Pulmonary artery endothelial cell (primary cell): ENCODE results near the gene CLEC19A. TPM values are rescaled to one million over a fixed set of nuclear protein-coding genes. Genes with fewer than 3 reads are reported as not detected.

Source experiments
- DNase-seq: peaks from one replicate; pipeline ENCODE4 v3.0.0-alpha.2; 2011; ENCODE audit warnings: low read depth, low spot score
- total RNA-seq: library from RNA; depleted of rRNA; stranded (reverse); fragments of >200 nt; gene quantifications from 2 replicates; pipeline ENCODE4 v1.2.3, GENCODE V29; 2014

CLEC19A gene
- total RNA-seq, 1 donor from 2014 or later, result not detected

GRCh38 chr16:19323596-19323995 lies 38.1 kb downstream of the CLEC19A start:
- DNase-seq, result no peak

- no peak for DNase-seq
These were observed 42.8 kb downstream of the CLEC19A start for GRCh38 chr16:19328364-19328763.

- DNase-seq, result no peak
These were observed 44.4 kb downstream of the CLEC19A start for GRCh38 chr16:19329932-19330331.

DNA sequence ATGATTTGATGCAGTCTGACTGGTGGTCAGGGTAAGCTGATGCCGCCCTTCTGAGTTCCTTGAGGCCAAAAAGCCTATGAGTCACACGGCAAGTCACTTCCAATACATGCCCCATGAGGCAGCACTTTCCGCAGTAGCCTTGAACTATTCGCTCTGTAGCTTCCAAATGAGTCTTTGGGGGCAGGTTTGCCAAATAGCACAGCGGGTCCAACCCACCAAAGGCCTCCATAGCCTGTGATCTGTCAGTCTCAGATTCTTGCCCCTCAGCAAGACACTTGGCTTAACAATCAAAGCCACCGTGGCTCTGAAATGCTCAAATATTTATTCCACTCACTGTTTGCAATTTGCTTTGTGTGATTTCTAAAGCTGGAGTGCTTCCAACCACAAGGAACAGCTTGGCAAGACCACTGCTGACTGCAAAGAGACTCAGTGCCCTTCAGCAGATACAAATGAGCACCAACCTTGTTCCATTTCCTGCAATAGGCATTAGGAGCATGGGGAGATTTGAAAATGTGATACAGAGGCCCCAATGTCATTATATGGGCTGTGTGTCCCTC lies 45.4 kb downstream of the CLEC19A start:
- no peak for DNase-seq

DNA sequence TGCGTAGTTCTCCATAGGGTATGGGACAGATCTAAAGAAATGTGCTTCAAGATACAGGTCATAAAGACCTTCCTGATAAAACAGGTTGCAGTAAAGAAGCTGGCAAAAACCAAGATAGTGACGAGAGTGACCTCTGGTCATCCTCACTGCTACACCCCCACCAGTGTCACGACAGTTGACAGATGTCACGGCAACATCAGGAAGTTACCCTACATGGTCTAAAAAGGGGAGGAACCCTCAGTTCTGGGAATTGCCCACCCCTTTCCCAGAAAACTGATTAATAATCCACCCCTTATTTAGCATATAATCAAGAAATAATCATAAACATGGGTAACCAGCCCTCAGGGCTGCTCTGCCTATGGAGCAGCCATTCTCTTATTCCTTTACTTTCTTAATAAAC lies 46.3 kb downstream of the CLEC19A start:
- no peak for DNase-seq

GRCh38 chr16:19338335-19338734 lies 52.8 kb downstream of the CLEC19A start:
- no peak for DNase-seq

GRCh38 chr16:19344224-19344801 lies 58.8 kb downstream of the CLEC19A start:
- no peak for DNase-seq

GRCh38 chr16:19344980-19345379 lies 59.4 kb downstream of the CLEC19A start:
- no peak for DNase-seq

DNA sequence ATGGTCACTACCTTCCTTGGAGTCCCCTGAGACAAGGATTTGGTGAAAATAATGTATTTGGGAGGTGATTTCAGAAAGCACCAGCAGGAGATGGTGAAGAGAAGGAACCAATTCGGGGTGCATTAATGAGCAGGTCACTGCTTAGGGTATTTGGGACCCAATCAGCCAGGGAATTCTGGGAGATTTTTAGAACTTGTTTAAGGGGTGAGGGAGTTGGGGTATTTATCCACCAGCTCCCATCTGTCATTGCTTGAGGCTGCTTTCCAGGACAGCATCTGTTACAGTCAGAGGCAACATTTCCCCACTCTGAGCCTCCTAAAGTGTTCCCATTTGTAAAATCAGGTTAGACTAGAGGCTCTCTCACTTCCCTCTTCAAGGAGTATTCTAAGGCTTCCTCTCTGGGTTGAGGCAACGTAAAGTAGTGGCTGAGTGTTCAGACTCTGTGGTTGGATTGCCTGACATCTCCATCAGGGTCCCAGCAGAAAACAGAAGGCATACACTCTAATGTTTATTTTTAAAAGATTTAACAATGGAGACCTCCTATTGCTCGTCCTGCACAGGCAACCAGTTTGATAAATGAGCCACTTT lies 60.9 kb downstream of the CLEC19A start:
- DNase-seq, result no peak

- no peak for DNase-seq
These were observed 62.6 kb downstream of the CLEC19A start for GRCh38 chr16:19348125-19348524.

DNA sequence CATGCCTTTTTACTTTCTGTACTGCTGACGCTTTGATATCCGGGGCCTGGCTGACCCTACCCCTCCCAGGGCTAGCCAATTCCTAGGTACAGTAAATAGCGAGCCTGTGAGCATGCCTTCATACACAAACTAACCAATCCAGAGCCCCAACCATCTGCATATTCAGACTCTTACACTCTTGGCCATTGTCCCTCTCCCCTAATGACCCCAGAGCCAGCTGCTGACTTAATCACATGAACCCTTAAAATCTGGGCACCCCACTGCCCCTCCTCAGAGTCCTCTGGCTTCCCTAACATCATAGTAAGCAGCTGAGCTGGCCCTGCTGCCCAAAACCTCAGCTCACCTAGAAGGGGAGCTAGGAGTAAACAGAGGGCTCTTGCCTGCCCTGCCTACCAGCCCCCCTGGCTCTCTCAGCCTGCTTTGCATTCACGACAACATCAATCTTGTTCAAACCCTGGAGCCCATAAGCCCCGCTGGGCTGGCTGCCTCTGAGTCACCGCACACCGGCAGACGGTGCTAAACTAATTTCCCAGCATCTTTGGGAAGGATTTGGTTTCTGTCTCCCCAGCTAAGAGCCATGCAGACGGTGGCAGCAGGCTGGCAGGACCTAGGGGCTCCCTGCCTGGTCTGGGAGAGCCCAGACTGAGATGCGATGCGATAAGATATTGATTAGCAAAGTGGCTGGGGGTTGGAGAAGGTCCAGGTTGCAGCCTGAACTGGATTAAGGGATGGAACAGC lies 63.2 kb downstream of the CLEC19A start:
- DNase-seq, result no peak

DNA sequence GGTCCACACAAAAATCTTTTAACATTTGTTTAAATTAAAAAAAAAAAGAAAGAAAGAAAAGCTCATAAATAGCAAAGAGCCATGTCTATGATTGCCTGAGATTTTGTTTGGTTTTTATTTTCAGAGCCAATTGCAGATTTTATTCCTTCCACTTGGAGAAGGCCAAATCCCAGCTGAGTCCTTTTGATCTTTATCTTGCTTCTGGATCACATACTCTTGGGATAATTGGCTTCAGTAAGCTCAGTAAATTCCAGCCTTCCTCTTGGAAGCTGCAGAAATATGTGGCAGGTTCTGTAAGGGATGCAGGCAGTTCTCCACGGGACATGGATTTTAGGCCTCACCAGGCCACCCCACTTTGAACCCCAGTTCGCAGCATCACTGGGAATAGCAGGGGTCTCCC lies 68.8 kb downstream of the CLEC19A start:
- no peak for DNase-seq

DNA sequence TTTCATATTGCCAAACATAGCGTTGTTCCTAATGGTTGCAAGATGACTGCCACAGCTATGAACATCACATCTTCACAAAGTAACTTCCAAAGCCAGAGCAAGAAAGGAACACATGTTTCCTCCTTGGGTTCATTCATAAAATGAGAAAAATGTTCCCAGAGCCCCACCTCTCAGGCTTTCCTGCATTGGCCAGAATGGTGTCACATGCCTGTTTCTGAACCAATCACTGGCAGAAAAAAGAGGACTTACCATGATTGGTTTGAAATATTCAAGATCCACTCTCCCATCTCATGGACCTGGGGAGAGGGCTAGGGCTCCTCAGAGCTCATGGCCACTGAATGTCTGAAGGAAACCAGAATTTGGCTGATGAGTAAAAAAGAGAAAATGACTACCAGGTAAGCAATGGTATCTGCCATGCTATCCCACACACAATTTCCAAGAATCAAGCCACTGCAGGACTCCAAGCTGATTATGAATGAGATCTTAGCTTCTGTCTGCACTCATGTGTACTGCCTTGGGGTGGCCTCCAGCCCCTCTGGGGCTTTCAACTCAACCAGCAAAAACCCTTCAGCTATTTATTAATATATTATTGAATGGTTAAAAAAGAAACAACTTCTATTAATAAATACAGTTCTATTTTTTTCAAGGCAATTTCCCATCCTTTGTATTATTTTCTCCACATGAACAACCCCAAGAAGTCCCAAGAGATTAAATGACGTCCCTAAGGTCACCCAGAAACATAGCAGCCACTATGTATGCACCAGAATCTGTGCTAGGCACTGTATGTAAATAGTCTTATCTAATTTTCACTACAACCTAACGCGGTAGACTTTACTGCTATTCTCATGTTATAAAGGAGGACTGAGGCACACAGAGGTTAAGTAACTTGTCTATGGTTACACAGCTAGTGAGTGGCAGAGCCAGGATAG lies 70.8 kb downstream of the CLEC19A start:
- DNase-seq, result no peak

DNA sequence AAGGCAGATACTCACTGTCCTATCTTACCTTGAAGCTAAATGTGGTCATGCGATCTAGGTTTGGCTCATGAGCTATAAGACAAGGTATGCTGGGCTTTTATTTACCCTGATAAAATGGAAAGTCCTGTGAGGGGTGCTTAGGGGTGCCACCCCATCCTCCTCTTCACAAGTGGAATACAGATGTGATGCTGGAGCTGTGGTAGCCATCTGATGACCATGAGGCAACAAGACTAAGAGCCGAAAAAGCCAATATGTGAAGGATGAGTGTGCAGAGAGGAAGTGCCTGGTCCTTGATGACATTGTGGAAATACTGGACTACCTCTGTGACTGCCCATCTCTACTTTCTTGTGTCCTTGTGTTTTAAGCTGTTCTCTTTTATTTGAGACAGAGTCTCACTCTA lies 74.0 kb downstream of the CLEC19A start:
- no peak for DNase-seq

Other genes with a start within 250 kb of the CLEC19A start
- 23.8 and 31.8 TPM in 2 replicates for gene COQ7, start 218.1 kb upstream of the CLEC19A start, total RNA-seq
- 30.0 and 40.8 TPM in 2 replicates for gene ITPRIPL2, start 171.8 kb upstream of the CLEC19A start, total RNA-seq
- gene SYT17, start 117.5 kb upstream of the CLEC19A start, total RNA-seq, result 0.49 and 0.59 TPM in 2 replicates
- gene TMC5, start 132.2 kb downstream of the CLEC19A start, total RNA-seq, result not detected in 2 replicates
- gene GDE1, start 236.4 kb downstream of the CLEC19A start, total RNA-seq, result 49.7 and 50.1 TPM in 2 replicates
- 11.3 and 22.9 TPM in 2 replicates for gene CCP110, start 238.2 kb downstream of the CLEC19A start, total RNA-seq